NT2/D1 (cell line): ENCODE results near the gene TXN.
"Not testable (repeated sequence)": the region's sequence is repeated elsewhere in the genome, so short reads cannot be mapped to it uniquely, and the experiment has no call there.

Source experiments
- SUZ12 ChIP-seq: IDR thresholded peaks from 2 replicates; pipeline ENCODE4 v1.6.1; 2011; ENCODE audit not compliant: insufficient read length, insufficient read depth; ENCODE audit errors: extremely low read depth
- YY1 ChIP-seq: IDR thresholded peaks from 2 replicates; pipeline ENCODE4 v1.6.1; 2011; ENCODE audit not compliant: insufficient read length, insufficient read depth
- ZNF274 ChIP-seq: IDR thresholded peaks from 2 replicates; pipeline ENCODE4 v1.6.1; 2011; ENCODE audit warnings: mild to moderate bottlenecking, low read depth, low read length

DNA sequence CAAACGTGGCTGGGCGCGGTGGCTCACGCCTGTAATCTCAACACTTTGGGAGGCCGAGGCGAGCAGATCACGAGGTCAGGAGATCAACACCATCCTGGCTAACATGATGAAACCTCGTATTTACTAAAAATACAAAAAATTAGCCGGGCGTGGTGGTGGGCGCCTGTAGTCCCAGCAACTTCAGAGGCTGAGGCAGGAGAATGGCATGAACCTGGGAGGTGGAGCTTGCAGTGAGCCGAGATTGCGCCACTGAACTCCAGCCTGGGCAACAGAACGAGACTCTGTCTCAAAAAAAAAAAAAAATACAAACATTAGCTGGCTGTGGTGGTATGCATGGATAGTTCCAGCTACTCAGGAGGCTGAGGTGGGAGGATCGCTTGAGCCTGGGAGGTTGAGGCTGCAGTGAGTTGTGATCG lies 60.2 kb downstream of the TXN start:
- TF ChIP-seq ZNF274, YY1, SUZ12: not testable (repeated sequence)
